Nephron progenitor cell (in vitro differentiated cells): ENCODE data around the gene PDXK.

ENCODE experiments used
- DNase-seq: peaks from one replicate; pipeline ENCODE4 v3.0.0; 2021
- H3K27ac Mint-ChIP-seq: 2 replicates; pipeline ENCODE4 v1.8.0; 2021; ENCODE audit warnings: mild to moderate bottlenecking, moderate library complexity, mixed read lengths
- H3K27me3 Mint-ChIP-seq: 2 replicates; pipeline ENCODE4 v1.8.0; 2021; ENCODE audit warnings: mild to moderate bottlenecking, low read depth, mixed read lengths; ENCODE audit not compliant: poor library complexity
- H3K36me3 Mint-ChIP-seq: 2 replicates; pipeline ENCODE4 v1.8.0; 2021; ENCODE audit warnings: low read depth, mixed read lengths
- H3K4me1 Mint-ChIP-seq: 2 replicates; pipeline ENCODE4 v1.8.0; 2021; ENCODE audit warnings: mixed read lengths
- H3K4me3 Mint-ChIP-seq: 2 replicates; pipeline ENCODE4 v1.8.0; 2021; ENCODE audit warnings: mild to moderate bottlenecking, moderate library complexity, mixed read lengths
- H3K9me3 Mint-ChIP-seq: 2 replicates; pipeline ENCODE4 v1.8.0; 2021; ENCODE audit warnings: mild to moderate bottlenecking, moderate library complexity, mixed read lengths
- TF ChIP-seq, protein P1 (sequence below): fragments of 200-600 bp; sonication (generic); IDR thresholded peaks from 2 replicates; pipeline ENCODE4 v1.5.0; 2021; ENCODE audit warnings: antibody characterized with exemption

The PDXK gene

DNA sequence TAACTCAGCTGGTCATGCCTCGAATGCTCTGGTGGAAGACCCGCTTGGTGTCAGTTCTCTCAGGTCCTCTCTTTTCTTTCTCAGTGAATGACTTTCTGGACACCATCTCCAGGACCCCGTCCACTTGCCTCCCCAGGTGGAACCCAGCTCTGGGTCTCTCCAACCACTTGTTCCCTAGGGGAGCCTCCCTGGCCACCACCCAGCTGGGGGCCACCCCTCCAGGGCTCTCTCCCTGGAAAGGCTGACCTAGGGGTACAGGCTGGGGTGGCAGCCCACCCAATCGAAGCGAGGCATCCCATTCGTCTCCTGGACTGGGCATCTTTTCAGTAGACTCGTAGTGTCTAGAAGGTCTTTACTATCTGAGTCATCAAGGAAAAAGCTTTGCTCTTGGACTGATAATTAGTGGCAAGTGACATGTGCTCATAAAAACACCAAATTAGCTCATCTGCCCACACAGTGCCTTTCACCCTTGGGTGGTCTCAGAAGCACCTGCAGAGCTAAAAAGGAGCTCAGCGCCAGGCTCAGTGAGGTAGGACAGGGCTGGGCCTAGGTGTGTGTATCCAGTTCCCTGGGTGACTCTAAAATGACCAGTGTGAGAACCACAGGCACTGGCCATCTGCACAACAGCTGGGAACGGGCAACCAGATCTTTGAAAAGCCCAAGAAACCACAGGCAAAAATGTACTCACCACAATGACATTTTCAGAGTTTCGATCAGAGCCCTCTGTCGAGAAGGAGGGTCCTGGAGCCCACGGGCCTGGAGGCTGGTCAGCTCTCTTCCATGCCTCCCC lies 2.4 kb upstream of the PDXK start:
- peaks cover 45% of the 10 kb centered on the region for H3K27me3 Mint-ChIP-seq
- peaks cover 35% of the 10 kb centered on the region for H3K4me1 Mint-ChIP-seq
- TF ChIP-seq, protein P1, sequence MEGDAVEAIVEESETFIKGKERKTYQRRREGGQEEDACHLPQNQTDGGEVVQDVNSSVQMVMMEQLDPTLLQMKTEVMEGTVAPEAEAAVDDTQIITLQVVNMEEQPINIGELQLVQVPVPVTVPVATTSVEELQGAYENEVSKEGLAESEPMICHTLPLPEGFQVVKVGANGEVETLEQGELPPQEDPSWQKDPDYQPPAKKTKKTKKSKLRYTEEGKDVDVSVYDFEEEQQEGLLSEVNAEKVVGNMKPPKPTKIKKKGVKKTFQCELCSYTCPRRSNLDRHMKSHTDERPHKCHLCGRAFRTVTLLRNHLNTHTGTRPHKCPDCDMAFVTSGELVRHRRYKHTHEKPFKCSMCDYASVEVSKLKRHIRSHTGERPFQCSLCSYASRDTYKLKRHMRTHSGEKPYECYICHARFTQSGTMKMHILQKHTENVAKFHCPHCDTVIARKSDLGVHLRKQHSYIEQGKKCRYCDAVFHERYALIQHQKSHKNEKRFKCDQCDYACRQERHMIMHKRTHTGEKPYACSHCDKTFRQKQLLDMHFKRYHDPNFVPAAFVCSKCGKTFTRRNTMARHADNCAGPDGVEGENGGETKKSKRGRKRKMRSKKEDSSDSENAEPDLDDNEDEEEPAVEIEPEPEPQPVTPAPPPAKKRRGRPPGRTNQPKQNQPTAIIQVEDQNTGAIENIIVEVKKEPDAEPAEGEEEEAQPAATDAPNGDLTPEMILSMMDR, result no peak
- no peak for DNase-seq
- H3K36me3 Mint-ChIP-seq, result no peaks in the 10 kb centered on the region
- no peak overlapping the region for H3K27ac Mint-ChIP-seq
- no peak overlapping the region for H3K4me3 Mint-ChIP-seq
- no peaks in the 10 kb centered on the region for H3K9me3 Mint-ChIP-seq

DNA sequence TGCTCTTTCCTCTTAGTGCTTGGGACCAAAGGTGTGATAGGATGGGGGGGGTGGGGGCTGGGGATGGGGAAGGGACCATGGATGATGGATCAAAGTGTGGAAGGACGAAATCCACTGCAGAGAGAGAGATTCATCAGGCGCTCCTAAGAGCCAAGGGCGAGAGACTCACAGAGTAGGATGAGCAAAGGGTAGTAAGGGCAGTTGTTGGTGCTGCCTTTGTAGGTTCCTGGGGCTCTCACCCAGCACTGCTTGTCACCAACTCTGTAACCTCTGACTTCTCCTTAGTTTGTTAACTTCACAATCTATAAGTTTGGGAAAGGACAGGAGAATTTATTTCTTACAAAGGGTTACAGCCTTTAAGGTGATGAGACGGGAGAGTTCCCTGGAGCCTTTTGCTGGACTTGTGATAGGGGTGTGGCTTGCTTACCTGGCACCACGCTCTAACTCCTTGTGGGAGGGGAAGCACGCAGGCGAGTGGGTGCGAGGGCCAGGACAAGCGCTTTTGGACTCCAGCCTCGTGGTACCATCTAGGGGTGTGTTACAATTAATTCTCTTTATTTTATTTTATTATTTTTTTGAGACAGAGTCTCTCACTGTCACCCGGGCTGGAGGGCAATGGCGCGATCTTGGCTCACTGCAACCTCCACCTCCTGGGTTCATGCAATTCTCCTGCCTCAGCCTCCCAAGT lies 1.6 kb upstream of the PDXK start:
- peaks cover 39% of the 10 kb centered on the region for H3K27me3 Mint-ChIP-seq
- H3K9me3 Mint-ChIP-seq, result no peaks in the 10 kb centered on the region
- H3K4me3 Mint-ChIP-seq, result peak overlapping the region; percentile 70

DNA sequence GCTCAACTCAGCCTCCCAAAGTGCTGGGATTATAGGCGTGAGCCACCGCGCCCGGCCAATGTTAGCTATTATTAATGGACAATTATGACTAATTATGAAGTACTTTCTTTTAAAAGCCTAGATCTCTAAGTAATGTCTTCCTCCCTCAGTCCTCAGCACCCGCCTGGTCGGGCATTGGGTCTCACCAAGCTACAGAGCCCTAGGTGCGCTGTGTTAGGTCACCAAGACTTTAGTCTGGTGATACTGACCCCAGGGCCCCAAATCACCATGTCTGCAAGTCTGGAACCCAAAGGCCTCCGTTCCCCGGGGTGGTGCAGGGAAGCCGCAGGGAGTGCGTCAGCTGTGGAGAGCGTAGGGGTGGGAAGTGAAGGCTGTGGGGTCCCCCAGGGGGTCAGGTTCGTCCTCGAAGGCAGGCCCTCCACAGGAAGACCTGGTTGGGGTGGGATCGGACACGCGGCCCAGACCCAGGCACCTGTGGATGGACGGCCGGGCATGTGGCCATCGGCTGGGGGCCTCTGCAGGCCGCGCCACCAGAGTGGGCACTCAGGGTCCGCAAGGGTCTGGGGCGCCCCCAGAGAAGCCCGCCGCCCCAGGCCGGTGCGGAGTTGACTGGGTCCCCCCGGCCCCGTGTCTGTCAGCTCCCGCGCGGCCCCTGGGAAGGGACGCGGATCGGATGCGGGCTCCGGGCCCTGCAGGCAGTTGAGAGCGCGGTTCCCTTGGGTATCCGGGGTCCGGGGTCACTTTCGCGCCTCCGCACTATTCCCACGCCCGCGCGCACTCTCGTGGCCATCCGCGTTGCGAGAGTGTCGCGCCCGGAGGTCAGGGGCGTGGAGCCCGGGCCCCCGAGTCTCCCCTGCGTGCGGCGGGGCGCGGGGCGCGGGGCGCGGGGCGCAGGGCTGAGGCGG lies 710 bp upstream of the PDXK start:
- no peaks in the 10 kb centered on the region for H3K9me3 Mint-ChIP-seq
- TF ChIP-seq, protein P1, result no peak
- H3K4me3 Mint-ChIP-seq, result peak overlapping the region; percentile 79
- no peak overlapping the region for H3K27ac Mint-ChIP-seq
- H3K36me3 Mint-ChIP-seq, result no peaks in the 10 kb centered on the region
- H3K4me1 Mint-ChIP-seq, result peaks cover 21% of the 10 kb centered on the region
- peak; percentile 42 for DNase-seq
- H3K27me3 Mint-ChIP-seq, result peaks cover 40% of the 10 kb centered on the region

More for the DNA sequence above, 1.6 kb upstream of the PDXK start:
- DNase-seq, result no peak
- Mint-ChIP-seq H3K27ac (no peak overlapping the region), H3K4me1 (peaks cover 27% of the 10 kb centered on the region), H3K36me3 (no peaks in the 10 kb centered on the region)
- TF ChIP-seq, protein P1, result no peak

DNA sequence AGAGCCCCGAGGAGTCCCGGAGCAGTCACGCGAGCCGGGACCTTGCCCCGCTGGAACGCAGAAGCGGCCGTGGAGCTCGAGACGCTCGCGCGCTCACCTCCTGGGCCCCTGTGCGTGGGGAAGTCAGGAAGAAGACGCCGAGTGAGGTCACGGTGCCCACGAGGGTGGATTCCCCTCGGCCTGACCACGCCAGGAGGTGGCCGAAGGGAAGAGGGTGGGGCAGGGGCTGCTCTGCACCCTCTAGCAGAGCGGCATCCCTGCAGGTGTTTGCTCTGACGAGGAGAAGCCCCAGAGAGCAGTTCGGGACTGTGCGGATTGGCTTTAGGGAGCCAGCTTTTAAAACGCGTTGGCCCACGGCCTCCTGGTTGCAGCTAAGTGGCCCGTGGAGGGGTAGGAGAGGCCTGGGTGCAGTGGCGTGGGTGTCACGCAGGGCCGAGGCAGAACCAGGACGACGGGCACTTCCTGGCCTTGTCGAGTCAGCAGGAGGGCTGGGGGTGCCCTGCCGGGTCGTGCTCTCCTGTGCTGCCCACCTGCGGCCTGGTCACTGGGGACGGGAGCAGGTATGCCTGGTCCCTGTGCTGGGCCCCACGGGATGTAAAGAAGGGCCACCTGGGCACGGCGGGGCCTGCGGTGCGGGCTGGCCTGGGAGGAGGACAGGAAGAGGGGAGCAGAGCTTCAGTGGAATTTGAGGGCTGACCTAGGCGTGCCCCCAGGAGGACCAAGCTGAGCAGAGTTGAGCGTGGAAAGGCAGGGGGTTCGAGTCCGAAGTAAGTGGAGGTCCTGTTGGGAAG lies 1.0 kb downstream of the PDXK start:
- TF ChIP-seq, protein P1, result no peak
- Mint-ChIP-seq H3K27ac (no peak overlapping the region), H3K4me1 (peaks cover 21% of the 10 kb centered on the region), H3K9me3 (no peaks in the 10 kb centered on the region), H3K4me3 (peak overlapping the region; percentile 79), H3K27me3 (peaks cover 38% of the 10 kb centered on the region), H3K36me3 (no peaks in the 10 kb centered on the region)
- no peak for DNase-seq

DNA sequence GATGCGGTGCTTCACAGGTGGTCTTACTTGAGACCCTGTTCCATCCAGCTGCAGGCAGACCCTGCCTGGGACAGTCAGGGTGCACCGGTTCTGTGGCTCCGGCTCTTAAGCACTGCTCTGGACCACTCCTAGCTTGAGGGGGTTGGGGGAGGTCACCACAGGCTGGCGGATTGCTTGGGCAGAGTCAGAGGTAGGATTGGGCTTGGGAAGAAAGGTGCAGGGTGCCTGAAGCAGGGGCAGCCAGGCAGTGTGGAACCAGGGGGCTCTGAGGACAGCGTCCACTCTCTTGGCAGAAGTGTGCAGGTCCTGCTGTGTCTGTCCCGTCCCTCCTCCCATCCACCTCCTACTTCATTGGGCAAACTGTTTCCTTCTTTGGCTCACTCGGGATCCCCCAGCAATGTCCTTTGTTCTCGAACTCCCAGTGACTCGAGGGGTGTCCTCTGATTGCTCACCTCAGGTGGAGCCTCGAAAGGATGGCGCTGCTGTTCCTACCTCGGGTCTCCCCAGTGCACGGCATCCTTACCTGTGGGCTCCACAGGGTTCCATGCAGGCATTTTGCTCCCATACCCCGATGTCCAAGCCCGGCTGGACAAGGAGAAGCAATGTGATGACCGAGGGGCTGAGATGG lies 1.7 kb downstream of the PDXK start:
- H3K27me3 Mint-ChIP-seq, result peaks cover 33% of the 10 kb centered on the region
- H3K4me1 Mint-ChIP-seq, result peaks cover 21% of the 10 kb centered on the region
- H3K27ac Mint-ChIP-seq, result no peak overlapping the region
- H3K36me3 Mint-ChIP-seq, result no peaks in the 10 kb centered on the region
- H3K4me3 Mint-ChIP-seq, result peak overlapping the region; percentile 79
- DNase-seq, result no peak
- TF ChIP-seq, protein P1, result no peak
- no peaks in the 10 kb centered on the region for H3K9me3 Mint-ChIP-seq
